ENCODE measurements around the gene KRTAP5-1.
"Not testable (repeated sequence)": the region's sequence is repeated elsewhere in the genome, so short reads cannot be mapped to it uniquely, and the experiment has no call there.

Gene KRTAP5-1

DNA sequence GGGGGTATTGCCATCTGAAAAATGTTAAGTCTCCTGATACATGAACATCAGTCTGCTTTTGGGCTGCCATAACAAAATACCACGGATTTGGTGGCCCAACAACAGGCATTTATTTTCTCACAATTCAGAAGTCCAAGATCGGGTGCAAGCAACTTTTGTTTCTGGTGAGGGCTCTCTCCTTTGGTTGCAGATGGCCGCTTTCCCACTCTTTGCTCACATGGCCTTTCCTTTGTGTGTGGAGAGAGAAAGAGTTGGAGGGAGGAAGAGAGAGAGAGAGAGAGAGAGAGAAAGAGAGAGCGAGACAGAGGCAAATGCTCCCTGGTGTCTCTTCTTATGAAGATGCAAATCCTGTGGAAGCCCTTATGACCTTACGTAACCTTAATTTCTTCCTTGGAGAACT is 15.5 kb upstream of the KRTAP5-1 start:
- DNase-seq (ENCODE audit: low read depth), result no peak

DNA sequence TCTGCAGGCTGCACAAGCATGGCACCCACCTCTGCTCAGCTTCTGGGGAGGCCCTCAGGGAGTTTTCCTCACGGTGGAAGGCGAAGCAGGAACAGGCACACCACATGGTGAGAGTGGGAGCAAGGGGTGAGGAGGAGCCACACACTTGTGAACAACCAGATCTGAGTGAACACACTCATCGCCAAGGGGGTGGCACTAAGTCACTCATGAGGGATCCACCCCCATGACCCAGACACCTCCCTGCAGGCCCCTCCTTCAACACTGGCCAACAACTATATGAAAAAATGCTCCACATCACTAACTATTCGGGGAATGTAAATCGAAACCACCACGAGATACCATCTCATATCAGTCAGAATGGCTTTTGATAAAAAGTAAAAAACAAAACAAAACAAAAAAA is 13.7 kb upstream of the KRTAP5-1 start:
- DNase-seq (ENCODE audit: low read depth), result no peak

DNA sequence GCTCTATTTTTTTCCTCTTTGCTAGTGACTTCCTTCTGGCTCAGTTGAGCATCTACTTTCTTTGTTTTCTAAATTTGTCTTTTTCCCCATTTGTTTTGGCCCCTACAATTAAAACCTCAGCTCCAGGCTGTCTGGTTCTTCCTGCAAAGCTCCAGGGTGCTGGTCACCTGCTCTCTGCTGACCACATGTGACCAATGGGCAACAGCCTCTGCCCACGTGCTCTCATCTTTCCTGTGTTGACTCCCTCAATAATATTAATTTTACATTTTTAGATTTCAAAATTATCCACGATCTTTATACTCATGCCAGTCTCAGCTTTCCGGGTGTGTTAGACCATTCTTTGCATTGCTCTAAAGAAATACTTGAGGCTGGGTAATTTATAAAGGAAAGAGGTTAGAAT is 13.3 kb upstream of the KRTAP5-1 start:
- not testable (repeated sequence) for DNase-seq (ENCODE audit: low read depth)

DNA sequence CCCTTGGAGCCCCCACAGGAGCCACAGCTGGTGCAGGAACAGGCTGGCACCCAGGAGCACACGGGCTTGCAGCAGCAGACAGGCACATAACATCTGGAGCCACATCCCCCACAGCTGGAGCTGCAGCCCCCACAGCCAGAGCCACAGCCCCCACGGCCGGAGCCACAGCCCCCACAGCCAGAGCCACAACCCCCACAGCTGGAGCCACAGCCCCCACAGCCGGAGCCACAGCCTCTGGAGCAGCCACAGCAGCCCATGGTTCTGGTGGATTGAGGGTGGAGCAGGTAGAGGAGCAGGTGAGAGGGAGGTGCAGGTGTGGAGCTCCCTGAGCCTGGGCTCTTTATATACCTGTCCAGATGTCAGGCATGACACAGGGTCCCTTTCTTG is 12.9 kb upstream of the KRTAP5-1 start, which contains the start of gene KRTAP5-2:
KRTAP5-2 (minus strand) TSS at position 301 of the 387 bp plus-strand sequence; CDS start at position 257, 44 bp downstream.
- DNase-seq (ENCODE audit: low read depth), result no peak

DNA sequence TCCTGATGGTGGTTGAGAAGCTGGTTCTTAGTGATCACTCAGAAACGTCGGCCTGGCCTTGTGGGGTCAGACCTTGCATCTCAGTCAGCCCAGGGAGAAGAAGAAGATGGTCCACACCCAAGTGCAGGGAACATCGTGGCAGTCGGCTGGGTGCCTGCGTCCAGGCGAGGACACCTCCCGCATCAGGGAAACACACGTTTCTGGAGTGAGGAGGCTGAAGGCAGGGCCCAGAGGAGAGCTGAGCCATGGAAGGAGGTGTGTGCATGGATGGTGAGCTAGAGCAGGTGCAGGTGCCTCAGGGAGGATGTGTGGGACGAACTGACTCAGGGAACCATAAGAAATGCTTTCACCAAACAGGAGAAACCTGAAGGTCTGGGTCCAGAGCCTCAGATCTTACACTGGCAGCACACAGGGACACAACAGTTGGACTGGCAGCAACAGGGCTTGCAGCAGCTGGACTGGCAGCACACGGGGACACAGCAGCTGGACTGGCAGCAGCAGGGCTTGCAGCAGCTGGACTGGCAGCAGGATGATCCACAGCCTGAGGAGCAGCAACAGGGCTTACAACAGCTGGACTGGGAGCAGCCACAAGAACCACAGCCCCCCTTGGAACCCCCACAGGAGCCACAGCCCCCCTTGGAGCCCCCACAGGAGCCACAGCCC is 12.4 kb upstream of the KRTAP5-1 start:
- no peak for DNase-seq (ENCODE audit: low read depth)

DNA sequence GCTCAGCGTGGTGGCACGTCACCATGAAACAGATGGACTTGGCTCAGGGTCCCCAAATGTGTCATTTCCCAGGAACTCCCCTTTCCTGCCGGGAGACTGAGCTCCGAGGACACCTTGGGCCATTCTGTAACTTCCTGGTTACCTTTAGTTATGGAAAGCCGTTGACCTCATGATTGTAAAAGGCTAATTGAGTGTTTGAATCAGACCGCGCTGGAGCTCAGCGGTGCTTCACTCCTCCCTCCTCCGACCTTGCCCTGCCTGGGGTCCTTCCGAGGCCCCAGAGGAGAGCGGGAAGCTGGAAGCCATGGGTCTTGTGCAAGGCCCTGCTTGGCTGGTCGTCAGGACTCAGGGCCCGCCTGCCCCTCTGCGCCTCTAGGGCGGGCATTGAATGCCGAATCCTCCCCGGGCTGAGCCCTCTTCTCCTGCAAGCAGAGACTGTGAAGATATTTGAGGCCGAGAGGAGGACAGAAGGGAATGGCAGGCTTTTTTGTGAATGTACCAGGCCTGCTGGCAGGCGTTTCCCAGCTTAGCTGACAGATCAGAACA is 11.6 kb upstream of the KRTAP5-1 start:
- DNase-seq (ENCODE audit: low read depth), result not testable (repeated sequence)

DNA sequence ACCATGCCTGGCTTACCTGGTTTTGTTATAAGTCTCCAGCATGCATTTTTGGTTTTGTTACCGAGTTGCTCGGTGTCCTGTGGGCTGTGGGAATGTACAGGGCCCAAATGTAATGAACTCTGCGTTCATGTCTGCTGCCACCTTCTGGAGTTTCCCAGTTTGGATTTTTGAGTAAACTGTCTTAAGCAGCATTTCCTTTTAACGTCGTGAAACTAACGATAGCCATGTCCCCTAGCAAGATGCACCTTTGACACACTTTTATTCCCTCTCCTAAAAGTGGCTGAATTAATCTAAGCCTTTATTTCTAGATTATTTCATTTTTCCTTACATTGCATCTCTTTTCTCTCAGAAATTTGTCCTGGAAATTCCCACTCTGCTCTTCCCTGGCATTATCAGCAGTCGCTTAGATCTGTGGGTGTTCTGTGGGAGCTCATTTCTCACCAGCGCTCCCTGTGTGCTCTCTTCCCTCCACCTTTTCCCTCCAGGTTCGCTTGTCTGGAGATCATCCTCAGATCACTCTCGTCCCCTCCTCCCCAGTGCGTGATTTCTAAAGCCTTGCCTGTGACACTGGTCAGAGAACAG is 11.0 kb upstream of the KRTAP5-1 start:
- DNase-seq (ENCODE audit: low read depth), result not testable (repeated sequence)

DNA sequence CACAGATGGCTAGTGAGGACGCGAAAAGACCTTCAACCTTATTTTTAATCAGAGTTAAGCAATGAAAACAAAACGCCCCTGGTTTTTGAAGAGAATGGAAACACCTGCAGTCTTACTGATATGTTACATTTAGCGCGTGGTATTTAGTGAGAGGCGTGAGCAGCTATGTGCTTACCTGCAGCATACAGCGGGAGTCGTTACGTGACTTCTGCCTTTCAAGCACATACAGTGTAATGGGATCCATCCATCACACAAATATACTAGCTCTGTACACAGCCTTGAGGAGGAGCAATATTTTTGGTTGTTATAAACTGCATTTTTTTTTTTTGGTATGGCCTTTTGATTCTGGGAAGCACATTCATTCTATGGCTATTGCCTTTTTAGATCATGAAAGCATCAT is 7.5 kb upstream of the KRTAP5-1 start:
- no peak for DNase-seq (ENCODE audit: low read depth)

DNA sequence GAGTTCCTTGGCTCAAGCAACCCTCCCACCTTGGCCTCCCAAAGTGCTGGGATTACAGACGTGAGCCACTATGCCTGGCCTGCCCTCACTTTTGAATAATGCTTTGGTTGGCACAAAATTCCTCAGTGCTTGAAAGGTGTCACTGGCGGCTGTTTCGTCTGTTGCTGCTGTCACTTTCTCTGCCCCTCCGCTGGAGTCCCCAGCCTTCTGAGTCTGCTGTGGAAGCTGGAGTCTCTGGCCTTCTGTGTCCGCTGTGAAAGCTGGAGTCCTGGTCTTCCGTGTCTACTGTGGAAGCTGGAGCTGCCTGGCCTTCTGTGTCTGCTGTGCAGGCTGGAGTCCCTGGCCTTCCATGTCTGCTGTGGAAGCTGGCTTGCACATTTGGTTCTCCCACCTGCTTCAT is 4.9 kb upstream of the KRTAP5-1 start:
- no peak for DNase-seq (ENCODE audit: low read depth)

DNA sequence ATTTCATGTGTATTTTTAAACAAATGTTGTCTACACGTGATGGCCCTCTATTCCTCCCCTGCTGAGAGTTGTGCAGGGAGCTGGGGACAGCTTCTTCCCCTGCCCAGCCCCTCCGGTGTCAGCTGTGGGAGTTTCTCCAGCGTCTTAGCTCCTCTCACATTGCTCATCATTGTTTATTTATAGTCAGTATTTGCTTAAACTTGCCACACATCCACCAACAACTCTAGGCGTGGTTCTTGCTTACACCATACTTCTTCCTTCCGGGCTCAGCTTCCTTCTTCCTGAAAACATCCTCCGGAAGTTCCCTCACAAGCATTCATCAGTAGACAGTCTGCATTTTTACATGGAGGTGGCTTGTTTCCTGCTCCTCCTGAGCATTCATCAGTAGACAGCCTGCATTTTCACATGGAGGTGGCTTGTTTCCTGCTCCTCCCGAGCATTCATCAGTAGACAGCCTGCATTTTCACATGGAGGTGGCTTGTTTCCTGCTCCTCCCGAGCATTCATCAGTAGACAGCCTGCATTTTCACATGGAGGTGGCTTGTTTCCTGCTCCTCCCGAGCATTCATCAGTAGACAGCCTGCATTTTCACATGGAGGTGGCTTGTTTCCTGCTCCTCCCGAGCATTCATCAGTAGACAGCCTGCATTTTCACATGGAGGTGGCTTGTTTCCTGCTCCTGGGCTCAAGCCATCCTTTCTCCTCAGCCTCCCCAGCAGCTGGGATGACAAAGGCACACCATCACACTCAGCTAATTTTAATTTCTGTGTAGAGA is 4.3 kb upstream of the KRTAP5-1 start:
- DNase-seq (ENCODE audit: low read depth), result not testable (repeated sequence)

DNA sequence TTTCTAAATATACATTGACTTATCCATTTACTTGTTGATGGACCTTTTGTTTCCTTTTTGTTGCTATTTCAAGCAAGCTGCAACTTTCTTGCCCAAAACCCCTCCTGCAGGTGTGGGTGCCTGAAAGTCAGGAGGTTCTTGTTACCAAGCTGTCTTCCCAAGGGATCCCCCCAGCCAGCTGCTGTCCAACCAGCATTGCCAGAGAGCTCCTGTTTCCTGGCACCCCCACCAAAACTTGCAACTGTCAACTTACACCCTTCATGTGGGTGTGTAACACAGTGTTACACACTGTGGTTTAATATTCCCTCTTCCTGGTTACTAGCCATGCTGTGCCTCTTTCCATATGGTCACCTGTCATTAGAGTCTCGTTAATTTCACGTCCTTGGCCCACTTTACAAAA is 1.6 kb upstream of the KRTAP5-1 start:
- DNase-seq (ENCODE audit: low read depth), result no peak

DNA sequence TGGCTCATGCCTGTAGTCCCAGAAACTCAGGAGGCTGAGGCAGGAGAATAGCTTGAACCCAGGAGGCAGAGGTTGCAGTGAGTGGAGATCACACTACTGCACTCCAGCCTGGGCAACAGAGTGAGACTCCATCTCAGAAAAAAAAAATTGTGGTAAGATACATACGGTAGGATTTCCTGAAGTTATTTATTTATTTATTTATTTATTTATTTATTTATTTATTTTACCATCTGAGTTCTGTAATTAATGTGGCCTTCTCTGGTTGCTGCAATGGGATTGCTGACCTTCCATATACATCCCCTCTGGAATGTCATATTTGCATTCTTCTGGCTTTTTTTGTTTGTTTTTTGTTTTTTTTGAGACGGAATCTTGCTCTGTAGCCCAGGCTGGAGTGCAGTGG is 2.2 kb downstream of the KRTAP5-1 start:
- DNase-seq (ENCODE audit: low read depth), result not testable (repeated sequence)

DNA sequence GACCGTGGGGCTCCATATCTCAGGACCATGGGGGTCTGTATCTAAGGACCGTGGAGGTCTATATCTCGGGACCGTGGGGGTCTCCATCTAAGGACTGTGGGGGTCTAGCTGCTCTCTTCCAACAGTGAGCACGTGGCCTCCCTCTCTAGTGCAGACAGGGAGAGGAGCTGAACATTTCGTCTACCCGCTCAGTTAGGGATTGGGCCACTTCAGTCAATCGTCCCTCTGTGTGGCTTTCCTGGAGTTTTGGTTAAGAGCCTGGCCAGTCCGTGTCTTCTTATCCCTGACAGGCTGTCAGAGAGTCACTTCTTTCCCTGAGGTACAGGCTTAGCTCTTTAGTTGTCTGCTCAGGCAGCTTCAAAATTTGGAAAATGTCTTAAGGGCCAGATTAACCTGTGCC is 3.1 kb downstream of the KRTAP5-1 start:
- no peak for DNase-seq (ENCODE audit: low read depth)

DNA sequence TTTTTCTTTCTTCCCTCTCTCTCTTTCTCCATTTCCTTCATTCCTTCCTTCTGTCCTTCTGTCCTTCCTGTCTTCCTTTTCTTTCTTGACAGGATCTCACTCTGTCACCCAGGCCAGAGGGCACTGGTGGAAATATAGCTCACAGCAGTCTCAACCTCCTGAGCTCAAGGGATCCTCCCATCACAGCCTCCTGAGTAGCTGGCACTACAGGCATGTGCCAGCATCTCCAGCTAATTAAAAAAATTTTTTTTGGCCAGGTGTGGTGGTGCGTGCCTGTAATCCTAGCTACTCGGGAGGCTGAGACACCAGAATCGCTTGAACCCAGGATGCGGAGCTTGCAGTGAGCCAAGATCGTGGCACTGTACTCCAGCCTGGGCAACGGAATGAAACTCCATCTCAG is 8.3 kb downstream of the KRTAP5-1 start:
- DNase-seq (ENCODE audit: low read depth), result no peak

DNA sequence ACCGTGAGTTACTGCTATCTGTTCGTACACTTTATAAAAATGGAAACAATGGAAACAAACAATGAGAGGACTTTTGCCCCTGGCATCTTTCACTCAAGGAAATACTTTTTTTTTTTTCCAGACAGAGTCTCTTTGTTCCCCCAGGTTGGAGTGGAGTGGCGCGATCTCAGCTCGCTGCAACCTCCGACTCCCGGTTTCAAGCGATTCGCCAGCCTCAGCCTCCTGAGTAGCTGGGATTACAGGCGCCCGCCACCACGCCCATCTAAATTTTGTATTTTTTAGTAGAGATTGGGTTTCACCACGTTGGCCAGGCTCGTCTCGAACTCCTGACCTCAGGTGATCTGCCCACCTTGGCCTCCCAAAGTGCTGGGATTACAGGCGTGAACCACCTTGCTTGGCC is 9.3 kb downstream of the KRTAP5-1 start:
- not testable (repeated sequence) for DNase-seq (ENCODE audit: low read depth)

DNA sequence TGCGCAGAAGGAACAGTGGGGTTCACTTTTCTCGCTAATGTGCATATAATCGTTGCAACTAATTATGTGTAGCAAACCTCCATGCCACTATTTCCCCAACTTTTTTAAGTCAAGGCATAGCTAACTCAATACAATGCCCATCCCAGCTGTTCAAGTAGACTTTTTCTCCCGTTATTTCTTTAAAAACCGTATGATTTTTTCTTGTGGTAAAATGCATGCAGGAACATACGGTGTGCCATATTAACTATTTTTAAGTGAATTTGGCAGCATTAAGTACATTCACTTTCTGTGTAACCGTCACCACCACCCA is 10.2 kb downstream of the KRTAP5-1 start:
- DNase-seq (ENCODE audit: low read depth), result no peak

DNA sequence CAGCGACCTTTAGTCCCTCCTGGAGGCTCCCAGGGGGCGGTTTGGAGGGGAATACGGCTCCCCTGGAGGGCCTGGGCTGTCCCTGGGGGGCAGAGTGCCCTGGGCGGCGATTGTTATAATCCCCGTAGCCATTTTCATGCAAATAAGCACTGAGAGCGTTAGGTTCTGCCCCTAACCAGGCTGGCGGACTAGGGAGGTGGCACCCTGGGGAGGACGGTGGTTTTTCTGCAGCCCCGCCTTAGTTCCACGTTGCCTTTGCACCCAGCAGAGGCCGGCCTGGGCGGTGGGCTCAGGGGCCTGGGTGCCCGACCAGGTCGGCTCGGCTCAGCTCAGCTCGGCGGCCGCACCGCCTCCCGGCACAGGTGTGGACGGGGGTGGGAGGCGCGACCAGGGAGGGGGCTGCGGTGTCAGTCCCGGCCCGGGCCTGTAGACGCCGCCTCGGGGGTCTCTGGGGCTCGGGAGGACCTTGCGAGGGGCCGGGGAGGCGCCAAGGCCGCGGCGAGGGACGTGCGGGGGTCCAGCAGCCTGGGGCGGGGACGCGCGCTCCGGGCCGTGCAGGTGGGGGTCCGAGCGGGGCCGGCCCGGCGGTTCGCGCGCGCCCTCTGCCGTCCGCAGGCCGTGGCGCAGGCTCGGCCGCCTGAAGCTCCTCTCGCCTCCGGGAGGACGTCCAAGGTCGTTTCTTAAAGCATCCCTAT is 10.7 kb downstream of the KRTAP5-1 start:
- no peak for DNase-seq (ENCODE audit: low read depth)

DNA sequence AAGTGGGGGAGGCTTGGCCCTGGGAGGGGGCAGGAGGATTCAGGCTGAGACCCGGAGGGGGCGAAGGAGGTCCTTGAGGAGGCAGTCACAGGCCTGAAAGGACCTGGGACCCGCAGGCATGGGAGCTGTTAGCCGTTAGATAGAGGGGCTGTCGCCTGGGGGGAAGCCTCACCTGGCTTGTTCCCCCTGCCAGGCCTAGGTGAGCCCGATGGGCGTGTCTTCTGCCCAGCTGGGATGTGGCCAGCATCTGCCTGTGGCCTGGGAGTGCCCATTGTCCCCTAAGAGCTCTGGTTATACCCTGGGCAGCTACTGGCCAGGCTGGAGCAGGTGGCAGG is 11.2 kb downstream of the KRTAP5-1 start:
- no peak for DNase-seq (ENCODE audit: low read depth)

DNA sequence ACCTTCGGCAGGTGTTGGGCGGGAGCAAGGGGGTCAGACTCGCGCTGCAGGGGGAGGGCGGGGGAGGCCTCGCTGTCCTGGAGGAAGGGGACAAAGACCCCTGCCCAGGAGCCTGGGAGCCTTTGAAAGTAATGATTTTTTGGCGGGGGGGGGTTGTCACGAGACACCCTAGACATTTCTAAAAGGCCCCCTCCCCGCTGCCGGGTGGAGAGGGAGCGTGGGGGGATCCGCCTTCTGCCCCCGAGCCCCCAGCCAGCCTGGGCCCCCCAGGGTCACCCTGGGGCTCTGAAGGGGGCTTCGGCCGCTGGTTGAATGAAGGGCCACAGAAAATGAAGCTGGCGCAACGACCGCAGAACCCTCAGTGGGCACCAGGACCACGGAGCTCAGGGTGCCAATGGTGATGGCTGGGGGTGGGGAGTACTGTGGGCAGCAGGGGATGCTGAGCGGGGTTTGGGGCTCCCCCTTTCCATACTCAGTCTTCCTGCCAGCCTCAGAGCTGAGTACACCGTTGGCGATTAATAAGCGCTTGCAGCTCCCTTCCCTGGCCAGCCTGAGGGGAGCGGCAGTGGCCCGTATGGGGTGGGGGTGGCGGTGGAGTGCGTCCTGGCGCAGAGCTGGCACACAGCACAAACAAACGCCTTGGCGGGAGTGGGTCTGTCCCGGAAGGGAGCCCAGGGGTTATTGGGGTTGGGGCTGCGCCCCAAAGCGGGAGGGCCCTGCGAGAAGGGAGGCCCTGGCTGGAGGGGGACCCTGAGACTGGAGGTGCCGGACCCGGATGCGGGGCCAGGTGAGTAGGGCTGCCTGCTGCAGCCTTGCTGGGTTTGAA is 11.8 kb downstream of the KRTAP5-1 start:
- no peak for DNase-seq (ENCODE audit: low read depth)

DNA sequence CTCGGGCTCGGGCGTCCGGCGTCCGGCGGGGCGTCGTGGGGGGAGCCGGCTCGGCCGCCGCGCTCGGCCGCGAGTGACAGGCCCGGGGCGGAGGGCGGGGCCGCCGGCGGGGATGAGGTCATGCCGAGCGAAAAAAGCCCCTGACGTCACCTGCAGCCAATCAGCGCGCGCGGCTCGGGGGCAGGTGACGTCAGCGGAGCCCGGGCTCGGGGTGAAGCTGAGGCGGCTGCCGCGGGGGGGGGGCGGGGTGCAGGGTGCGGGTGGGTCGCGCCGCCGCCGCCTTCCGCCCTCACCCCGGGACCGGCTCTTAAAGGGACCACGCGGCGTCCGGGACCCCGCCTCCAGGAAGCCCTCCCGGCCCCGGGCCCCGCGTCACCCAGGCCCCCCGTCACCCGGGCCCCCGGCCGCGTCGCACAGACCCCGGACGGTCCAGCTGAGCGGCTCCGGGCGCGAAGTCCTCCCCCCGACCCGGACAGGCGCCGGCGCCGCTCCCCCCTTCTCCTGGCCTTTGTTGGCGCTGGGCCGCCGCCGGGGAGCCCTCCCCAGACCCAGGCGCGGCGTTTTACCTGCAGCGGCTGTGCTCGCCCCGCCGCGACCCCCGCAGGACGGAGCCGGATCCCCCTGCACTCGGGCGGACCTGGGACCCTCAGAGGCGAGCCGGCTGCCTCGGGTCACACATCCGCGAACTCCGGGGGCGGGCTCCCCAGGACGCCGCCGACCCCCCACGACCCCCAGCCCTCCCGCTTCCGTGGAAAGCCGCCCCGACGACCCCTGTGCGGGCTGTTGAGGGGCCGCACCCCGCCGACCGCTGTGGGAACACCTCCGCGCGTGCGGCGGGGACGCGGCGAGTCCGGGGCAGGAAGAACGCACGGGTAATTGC is 12.6 kb downstream of the KRTAP5-1 start, which contains the start of gene DUSP8:
DUSP8 (minus strand) TSS at position 75 of the 880 bp plus-strand sequence. CDS start 6,445 bp downstream, outside the sequence.
- DNase-seq (ENCODE audit: low read depth), result peak; percentile 93

DNA sequence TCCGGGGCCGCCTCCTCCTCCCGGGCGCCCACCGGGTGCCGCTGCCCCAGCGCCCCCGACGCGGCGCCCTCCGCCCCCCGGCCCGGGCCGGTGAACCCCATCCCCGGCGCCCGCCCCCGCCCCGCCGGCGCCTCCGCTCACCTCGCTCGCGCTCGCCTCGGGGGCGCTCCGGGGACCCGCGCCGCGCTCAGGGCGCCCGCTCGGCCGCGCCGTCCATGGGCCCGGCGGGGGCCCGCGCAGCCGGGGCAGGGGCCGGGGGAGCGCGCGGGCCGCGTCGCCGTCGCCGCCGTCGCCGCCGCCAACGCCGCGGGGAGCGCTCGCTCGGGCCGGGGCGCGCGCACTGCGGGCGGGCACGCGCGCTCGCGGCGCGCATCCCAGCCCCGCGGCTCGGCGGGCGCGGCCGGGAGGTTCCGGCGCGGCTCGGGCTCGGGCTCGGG is 13.3 kb downstream of the KRTAP5-1 start:
- no peak for DNase-seq (ENCODE audit: low read depth)

Measured in activated T-helper 1 cell treated with Interleukin-2 at 50 U/mL for 16 hours (primary cell).